Islet precursor cell (in vitro differentiated cells): ENCODE data around the gene PCED1B.
"Not testable (repeated sequence)": the region's sequence is repeated elsewhere in the genome, so short reads cannot be mapped to it uniquely, and the experiment has no call there.

Experiments
- DNase-seq: peaks from one replicate; pipeline ENCODE4 v3.0.0-alpha.2; 2018

PCED1B gene

DNA sequence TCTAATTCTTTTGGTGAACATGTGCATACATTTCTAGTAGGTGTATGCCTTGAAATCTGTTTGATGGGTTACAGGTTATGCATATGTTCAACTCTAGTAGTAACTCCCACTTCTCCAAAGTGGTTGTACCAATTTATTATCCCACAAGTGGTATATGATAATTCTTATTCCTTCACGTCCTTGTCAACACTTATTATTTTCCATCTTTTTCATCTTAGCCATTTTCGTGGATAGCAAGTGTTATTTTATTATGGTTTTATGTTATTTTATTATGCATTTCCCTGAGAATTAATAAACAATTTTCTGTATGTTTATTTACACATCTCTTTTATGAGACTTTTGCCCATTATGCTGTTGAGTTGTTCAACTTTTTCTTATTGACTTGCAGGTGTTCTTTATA lies 11.6 kb downstream of the PCED1B start:
- no peak for DNase-seq

- no peak for DNase-seq
Observed at GRCh38 chr12:47094804-47095203, 15.4 kb downstream of the PCED1B start.

DNA sequence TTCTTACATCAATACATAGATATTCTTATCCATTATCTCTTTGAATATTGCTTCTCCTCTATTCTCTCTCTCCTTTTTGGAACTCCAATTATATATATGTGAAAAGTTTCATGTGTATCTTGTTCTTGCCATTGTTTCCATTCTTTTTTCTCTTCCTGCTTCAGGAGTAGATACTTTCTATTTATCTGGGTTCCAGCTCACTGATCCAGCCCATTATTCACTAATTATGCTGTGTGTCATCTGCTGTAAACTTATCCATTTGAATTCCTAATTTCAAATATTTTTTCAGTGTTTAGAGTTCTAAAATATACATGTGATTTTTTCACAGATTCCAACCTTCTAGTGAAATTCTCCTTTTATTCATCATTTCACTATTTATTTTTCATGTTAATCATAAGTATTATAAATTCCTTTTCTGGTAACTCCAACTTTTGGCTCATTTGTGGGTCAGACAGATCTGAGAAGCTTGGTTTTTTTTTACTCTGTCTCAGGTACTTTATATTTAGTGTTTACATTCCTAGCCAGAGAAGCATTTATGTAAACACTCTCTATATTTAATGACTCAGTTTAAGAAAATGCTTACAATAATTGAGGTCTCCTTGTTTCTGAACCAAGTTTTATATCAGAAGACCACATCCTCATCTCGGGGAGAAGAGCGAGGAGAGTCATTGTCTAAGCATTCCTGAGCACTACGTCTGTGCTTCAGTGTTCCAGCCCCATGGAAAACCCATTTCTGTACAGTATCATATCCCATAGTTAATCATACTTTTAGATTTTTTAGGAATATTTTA lies 16.2 kb downstream of the PCED1B start:
- no peak for DNase-seq

DNA sequence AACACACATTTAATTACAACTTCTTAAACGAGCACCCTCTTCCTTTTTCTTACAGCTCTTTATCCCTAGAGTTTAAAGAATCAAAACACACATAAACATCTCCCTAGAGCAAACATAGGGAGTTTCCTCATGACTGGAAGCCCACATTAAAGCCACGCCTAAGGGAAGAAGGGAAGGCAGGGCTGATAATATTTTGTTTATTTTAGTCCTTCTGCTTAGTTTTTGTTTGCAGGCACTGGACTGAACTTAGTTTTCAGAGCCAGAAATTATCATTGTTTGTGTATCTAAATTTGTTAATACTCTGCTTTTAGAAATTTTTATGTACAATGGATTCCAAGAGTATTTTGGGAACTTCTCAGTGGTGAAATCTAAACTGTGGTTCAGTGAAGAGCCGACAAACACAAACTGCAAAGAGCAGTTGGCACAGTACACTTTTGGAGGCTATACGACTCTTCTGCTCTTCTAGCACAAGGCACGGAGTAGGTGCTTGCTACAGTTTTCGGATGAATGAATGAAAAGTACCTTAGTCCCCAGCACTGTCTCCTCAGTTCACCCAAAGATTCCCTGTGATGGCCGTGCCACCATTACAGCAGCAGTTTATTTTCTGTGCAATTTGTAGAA lies 18.0 kb downstream of the PCED1B start:
- no peak for DNase-seq

- DNase-seq, result no peak
Observed at GRCh38 chr12:47098099-47098498, 18.7 kb downstream of the PCED1B start.

DNA sequence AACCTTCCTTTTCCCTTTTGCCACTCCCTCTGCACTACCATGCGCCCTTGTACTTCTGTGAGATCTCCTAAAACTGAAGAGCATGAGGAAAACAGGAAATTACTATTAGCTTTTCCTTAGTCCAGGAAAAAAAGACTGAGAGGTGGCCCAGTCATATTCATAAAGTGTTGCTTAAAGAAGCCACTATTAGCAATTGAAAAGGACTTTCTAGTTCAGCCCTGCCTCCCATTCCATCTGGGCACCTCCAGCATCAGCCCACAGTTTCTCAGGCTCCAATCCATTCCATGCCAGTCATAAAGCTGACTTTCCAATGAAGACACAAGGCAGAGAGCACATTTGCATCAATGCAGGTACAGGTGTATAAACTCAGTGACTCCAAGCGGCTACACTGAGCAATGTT lies 20.2 kb downstream of the PCED1B start:
- DNase-seq, result no peak

- DNase-seq, result no peak
Observed at GRCh38 chr12:47100160-47100559, 20.7 kb downstream of the PCED1B start.

DNA sequence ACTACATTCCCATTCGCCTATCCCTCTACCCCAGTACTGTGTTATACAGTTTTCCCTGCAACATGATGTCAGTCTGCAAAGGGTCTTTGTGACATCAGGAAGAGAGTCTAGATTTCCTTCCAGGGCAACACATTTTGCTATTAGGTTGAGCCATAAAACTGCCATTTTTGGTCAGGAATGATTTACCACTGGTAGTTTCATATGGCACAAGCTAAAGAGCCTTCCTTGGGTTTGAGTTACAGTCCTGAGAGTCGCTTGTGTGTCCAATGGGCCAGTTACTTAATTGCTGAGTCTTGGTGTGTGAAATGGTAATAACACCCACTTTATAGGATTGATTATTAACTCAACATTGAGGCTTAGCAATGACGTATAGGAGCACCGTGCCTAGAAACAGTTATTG lies 23.0 kb downstream of the PCED1B start:
- no peak for DNase-seq

DNA sequence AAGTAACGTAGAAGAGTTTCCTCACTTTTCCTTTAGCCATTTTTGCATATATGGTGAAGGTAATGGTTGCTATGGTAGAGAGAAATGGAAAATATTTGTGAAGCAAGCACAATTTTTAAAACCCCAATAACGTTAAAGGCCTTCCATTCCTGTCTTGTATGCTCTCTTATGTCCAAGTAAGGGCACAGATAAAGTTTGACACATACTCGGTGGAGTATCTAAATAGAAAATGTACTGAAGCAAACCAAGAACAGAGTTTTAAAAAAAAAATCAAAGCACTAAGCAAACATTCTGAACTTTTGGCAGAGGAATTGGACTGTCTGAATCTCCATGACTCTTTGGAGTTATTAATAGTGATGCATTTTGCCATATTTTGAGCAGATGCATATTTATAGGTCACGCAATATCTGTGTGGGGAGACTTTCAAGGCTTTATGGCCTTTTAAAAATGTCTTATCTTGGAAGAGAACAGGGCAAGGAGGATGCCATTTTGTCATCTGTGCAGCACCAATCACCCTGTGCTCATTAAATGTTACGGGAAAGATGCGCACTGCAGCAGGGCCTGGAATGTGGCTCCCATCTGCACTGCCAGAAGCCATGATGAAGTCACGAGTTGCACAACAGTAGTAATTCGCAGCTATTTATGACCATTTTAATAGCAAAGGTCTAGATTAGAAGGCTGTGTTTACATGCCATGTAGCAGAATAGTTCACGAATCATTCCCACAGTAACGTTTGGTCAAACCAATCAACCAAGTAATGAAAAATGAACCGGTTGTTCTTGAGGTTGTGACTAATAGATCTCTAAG lies 23.6 kb downstream of the PCED1B start:
- DNase-seq, result no peak

- DNase-seq, result no peak
Observed at GRCh38 chr12:47105914-47106674, 26.7 kb downstream of the PCED1B start.

- DNase-seq, result no peak
Observed at GRCh38 chr12:47107446-47107845, 28.0 kb downstream of the PCED1B start.

GRCh38 chr12:47107926-47108325 lies 28.5 kb downstream of the PCED1B start:
- DNase-seq, result no peak

DNA sequence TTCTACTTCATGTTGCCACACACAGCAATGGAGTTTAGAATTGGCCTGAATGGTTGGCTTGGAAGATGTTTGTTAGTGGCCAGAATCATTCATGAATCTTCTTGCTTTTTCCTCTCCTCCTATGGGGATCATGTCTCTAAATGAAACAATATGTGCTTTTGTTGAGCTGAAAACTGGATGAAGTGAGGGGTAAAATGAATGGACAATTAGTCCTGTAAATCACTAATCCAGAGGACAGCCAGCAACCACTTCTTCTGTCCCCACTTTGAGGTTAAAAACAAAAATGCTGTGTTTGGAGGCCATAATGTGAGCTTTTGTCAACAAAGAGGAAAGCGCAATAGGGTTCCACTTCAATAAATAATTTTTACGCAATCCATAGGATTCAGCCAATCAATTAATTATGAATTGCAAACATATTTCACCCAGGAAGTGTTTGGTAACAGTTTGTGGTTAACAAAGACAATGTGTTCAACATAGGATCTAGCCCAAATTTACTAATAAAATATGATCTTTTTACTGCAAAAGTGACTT lies 30.7 kb downstream of the PCED1B start:
- DNase-seq, result no peak

GRCh38 chr12:47110718-47111391 lies 31.4 kb downstream of the PCED1B start:
- DNase-seq, result no peak

DNA sequence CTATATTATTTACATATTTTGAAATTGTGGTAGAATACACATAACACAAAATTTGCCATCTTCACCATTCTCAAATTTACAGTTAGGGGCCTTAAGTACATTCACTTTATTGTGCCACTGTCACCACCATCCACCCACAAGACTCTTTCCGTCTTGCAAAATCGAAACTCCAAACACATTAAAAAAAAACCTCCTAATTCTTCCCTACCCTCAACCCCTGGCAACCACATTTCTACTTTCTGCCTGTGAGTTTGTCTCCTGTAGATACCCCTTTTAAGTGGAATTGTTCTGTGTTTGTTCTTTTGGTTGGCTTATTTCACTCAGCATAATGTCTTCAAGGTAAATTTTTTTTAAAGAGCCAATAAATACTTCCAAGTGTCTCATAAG lies 32.0 kb downstream of the PCED1B start:
- DNase-seq, result no peak

DNA sequence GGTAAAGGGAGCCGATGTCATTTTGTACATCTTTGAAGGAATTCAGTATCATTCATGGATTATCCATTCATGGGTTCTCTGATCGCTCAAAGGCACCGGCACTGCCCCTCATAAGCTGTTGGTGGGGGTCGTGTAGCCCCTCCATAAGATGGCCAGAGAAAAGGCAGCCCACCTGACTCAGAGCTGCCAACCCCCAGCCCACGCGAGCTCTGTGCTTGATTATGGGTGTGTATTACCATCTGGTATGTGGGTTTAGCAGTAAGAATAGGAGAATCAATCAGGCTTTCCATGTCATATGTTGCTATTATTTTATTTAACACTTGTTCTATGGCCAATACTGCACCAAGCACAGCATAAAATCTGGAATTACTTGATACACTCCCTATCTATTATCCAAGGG lies 32.4 kb downstream of the PCED1B start:
- DNase-seq, result no peak

- no peak for DNase-seq
Observed at GRCh38 chr12:47112679-47113078, 33.3 kb downstream of the PCED1B start.

DNA sequence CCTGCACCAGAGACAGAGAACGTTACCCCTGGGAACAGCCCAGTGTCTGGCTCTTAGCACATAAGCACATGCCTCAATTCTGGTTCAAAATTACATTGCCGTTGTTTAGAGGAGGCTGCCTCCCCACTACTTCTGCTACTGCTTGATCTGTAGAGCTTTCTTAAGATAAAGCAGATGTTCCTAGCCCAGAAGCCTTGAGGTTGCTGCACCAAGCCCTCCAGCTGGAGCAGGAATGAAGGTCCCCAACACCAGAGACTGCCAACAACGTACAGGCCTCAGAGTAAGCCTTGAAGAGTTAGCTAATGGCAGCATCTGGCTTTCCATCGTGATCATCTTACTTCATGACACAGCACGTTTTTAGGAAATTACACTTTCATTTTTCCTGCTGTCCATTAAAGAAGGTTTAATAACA lies 35.1 kb downstream of the PCED1B start:
- DNase-seq, result no peak

GRCh38 chr12:47117305-47117704 lies 37.9 kb downstream of the PCED1B start:
- DNase-seq, result not testable (repeated sequence)

DNA sequence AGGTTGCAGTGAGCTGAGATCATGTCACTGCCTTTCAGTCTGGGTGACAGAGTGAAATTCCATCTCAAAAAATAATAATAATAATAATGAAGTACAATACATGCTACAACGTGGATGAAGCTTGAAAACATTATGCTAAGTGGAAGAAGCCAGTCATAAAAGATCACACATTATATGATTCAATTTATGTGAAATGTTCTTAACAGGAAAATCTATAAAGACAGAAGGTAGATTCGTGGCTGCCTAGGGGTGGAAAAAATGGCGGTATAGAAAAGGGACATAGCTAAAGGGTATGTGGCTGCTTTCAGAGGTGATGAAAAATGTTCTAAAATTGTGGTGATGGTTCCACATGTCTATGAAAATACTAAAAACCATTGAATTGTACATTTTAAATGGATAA lies 41.3 kb downstream of the PCED1B start:
- DNase-seq, result no peak

- DNase-seq, result no peak
Observed at GRCh38 chr12:47121146-47121545, 41.7 kb downstream of the PCED1B start.

- DNase-seq, result no peak
Observed at GRCh38 chr12:47122602-47123001, 43.2 kb downstream of the PCED1B start.
